Activated T-helper 1 cell treated with anti-CD3 and anti-CD28 coated beads, Interleukin-12 subunit alpha, Interleukin-12 subunit beta, Interleukin-2, Interleukin-4 antibody, amounts not matched to agents 30 ng/mL and 10 ng/mL and 1 ng/mL, durations not matched to agents 14 hours and 24 hours and 36 hours (primary cell): ENCODE results near the gene RCVRN. TPM values are rescaled to one million over a fixed set of nuclear protein-coding genes. Genes with fewer than 3 reads are reported as not detected.

Experiments
- total RNA-seq: library from RNA; stranded (reverse); gene quantifications from 2 replicates; pipeline ENCODE4 v1.2.3, GENCODE V29; 2022

Gene RCVRN
- total RNA-seq, 1 donor from 2014 or later, result not detected

Other genes with a start within 250 kb of the RCVRN start
- not detected in 2 replicates for gene DHRS7C, start 113.7 kb downstream of the RCVRN start, total RNA-seq
- gene GSG1L2, start 83.2 kb downstream of the RCVRN start, total RNA-seq, result not detected in 2 replicates
- gene GLP2R, start 79.3 kb downstream of the RCVRN start, total RNA-seq, result not detected in 2 replicates